Inflammatory macrophage treated with lipopolysaccharide for 4 hours (primary cell): Measurements from ENCODE around the gene B3GNT8.
"Not testable (repeated sequence)": the region's sequence is repeated elsewhere in the genome, so short reads cannot be mapped to it uniquely, and the experiment has no call there.

Experiments
- DNase-seq: peaks from one replicate; pipeline ENCODE4 v3.0.0-alpha.2; 2020

The B3GNT8 gene

GRCh38 chr19:41381536-41381935, 45.6 kb downstream of the B3GNT8 start:
- DNase-seq, result not testable (repeated sequence)

DNA sequence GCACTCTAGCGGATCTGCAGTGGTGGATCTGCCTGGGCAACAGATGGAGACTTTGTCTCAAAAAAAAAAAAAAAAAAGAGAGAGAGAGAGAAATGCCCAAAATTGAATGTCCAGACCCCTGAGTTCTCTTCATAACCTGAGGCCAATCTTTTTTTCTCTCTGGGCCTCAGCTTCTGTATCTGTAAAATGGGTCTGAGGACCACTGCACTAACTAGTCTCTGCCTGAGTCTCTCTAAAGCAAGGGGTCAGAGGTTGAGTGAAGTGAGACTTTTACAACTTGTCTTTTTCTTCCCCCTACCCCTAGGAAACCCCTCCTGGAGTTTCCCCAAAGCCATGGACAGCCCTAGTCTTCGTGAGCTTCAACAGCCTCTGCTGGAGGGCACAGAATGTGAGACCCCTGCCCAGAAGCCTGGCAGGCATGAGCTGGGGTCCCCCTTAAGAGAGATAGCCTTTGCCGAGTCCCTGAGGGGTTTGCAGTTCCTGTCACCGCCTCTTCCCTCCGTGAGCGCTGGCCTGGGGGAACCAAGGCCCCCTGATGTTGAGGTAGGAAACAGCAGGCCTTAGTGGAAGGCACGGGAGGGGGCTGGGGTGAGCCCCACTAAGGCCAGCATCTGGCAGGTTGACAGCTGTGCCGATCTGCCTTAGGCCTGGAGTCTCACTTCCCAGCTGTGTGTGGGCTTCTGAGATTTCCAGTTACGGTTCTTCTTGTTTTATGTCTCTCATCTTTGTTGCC, 49.0 kb downstream of the B3GNT8 start:
- DNase-seq, result peak; percentile 25

- no peak for DNase-seq
Measured at GRCh38 chr19:41376998-41377365, 50.2 kb downstream of the B3GNT8 start.

DNA sequence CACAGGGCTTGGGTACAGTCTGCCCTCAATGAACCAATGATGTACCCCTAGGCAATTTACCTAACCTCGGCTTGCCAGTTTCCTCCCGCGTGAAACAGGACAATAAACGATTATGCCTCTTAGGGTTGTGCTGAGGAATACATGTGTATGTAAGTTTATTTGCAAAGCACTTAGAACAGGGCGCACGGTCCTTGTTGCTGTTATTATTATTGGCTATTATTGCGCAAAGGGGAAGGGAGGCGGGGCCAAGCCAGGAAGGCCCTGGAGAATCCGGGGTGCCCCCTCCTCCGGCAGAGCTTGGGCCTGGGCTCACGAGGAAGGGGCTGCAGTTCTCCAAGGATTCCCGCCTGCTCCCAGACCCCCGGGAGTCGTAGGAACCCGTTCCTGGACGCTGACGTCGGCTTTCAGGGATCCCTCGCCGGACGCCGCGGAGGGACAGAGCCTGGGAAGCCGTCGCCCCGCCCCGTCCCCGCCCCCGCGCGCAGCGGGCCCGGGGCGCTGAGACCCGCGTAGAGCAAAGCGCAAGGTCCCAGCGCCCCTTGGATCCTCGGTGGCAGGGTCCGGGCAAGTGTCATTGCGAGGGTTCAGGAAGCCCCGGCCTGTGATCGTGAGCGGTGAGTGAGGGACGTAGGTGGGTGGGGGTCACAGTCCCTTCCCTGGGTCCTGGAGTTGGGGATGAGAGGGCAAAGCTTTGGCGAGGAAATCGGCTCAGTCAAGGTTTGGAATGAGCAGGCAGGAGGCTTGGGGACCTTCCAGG, 50.8 kb downstream of the B3GNT8 start, which contains the start of gene TMEM91:
Gene TMEM91, plus strand, starts transcription at position 293 of the 757 bp plus-strand sequence. CDS start 1,777 bp downstream, outside the sequence.
- peak; percentile 42 for DNase-seq
